Non-pigmented ciliary epithelial cell (primary cell): Measurements from ENCODE around the gene PPP2R2B.

ENCODE experiments used
- DNase-seq: peaks from one replicate; pipeline ENCODE4 v3.0.0-alpha.2; 2010; ENCODE audit warnings: low read depth

Gene PPP2R2B

DNA sequence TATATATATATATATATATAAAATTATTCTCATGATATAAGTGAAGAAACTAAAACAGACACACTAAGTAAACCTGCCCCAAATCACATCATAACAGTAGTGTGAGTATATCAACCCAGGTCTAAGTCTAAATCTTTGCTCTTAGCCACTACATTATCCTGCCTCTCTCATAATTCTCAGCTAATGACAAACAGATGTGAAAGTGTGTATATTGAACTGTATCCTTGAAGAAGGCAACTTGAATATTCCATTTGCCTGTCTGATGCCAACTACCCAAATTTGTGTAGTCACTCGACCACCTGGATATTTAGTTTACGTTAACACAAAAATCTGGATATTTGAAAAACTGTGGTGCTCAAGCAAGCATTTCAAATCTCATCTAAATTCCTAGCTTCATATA, 97.4 kb downstream of the PPP2R2B start:
- no peak for DNase-seq

- DNase-seq = no peak
Measured at GRCh38 chr5:146779211-146779869, 99.2 kb downstream of the PPP2R2B start.

DNA sequence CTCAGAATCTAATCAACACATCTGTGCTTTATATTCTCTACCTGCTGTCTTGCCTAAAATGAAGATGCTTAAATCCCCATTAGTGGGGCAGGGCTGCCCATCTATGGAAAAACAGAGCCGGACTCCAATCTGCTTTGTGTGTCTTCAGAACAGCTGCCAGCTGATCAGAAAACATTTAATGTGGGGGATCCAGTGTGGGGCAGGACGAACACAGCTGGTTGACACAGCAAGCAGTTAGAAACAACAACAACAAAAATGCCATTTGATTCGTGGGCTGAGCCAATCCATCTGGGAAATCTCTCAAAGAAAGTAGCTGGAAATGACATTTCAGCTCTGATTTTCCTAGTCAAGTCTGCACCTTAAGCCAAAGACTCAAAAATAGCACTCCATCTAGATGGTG, 99.8 kb downstream of the PPP2R2B start:
- DNase-seq = no peak

- DNase-seq = no peak
Measured at GRCh38 chr5:146778261-146778660, 100.3 kb downstream of the PPP2R2B start.

- no peak for DNase-seq
Measured at GRCh38 chr5:146772881-146773466, 105.6 kb downstream of the PPP2R2B start.

GRCh38 chr5:146770980-146771379, 107.6 kb downstream of the PPP2R2B start:
- DNase-seq = no peak

GRCh38 chr5:146770546-146770945, 108.0 kb downstream of the PPP2R2B start:
- no peak for DNase-seq

DNA sequence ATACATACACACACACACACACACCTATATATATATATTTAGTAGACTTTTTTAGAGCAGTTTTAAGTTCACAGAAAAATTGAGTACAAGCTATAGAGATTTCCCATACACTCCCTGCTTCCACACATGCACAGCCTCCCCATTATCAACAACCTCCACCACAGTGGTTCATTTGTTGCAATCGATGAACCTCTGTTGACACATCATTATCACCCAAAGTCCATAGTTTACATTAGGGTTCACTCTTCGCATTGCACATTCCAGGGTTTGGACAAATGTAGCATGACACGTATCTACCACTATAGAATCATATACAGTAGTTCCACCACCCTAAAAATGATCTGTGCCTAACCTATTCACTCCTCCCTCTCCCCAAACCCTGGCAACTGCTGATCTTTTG, 111.0 kb downstream of the PPP2R2B start:
- DNase-seq = no peak

GRCh38 chr5:146766013-146766412, 112.5 kb downstream of the PPP2R2B start:
- no peak for DNase-seq

DNA sequence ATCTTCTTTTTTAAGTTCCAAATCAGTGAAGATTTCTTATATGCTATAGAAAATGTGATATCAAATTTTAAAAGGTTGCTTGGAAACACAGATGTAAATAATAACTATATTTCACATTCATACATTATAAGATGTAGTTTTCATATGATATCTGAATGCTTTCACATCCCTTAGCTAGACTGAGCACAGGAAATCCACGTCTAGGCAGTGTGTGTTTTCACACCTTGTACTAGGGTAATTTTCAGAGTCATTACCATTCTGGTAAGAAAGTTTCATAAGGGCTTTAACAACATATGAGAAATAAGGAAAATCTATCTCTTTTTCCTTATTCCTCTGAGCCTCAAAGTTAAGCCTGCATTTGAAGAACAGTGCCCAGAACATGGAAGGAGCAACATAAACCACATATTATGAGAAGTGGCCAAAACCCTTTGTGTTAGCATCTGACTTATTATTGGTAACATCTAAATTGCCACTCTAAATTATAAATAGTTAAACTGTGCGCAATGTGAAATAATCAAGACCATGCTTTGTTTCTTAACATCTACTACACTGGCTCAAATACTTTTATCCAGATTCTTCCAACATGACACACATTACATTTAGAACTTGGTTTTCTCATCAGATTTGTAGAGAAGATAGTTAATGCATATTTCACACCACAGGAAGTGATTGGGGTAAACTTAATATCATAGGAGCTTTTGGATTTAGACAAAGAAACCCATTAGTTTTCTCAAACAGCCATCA, 113.3 kb downstream of the PPP2R2B start:
- DNase-seq = no peak

DNA sequence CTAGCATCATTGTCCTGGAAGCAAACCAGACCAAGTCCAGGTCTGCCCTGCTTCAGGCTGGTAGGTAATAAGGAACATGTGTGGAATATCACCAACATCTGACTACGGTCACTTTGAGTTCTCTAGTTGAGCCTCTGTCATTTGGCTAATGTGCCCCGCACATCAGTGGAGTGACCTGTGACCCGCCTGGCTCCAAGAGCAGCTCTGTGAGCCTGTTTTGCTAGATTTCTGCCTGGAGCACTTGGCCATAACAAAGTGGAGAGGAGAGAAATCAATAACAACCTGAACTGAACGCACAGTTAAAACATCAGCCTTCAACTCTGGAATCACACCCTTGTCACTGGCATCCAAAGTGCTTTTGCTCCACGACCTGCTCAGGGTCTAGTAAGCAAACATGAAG, 115.7 kb downstream of the PPP2R2B start:
- DNase-seq = no peak

DNA sequence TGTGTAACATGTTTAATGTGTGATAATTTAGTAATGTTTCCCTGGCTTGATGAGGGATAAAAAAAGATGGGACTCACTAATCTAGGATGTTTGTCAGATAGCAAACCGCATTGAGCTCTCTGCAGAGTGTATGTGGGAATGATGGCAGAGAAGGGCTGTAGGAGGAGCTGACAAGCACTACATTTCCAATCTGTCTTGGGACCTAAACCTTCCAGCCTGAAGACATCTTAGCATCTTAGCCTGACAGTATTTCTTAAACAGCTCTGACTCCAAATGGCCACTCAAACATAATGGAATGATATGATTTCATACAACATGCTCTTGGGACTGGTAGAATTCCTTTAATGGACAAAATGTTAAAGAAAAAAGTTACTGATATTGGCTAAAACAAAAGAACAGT, 116.7 kb downstream of the PPP2R2B start:
- DNase-seq = no peak

- no peak for DNase-seq
Measured at GRCh38 chr5:146758938-146759337, 119.6 kb downstream of the PPP2R2B start.

- DNase-seq = no peak
Measured at GRCh38 chr5:146758076-146758475, 120.5 kb downstream of the PPP2R2B start.

- no peak for DNase-seq
Measured at GRCh38 chr5:146756546-146756945, 122.0 kb downstream of the PPP2R2B start.

DNA sequence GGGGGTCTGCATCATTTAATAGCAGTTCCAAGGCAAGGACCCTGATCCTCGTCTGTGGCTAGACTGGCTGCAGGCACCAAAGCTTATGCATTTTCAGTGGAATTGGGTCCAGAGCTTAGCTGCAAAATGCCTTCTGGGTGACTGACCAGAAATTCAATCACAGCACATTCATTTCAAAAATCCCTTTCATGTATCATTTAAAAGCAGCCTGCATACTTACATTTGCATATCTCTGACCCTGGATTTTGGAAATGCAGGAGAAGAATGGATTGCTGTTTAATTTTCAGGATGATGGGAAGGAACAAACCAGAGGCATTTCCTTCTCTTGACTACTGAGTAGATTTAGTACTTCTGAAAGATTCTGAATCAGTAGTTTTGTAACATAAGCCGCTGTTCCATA, 122.8 kb downstream of the PPP2R2B start:
- DNase-seq = no peak

DNA sequence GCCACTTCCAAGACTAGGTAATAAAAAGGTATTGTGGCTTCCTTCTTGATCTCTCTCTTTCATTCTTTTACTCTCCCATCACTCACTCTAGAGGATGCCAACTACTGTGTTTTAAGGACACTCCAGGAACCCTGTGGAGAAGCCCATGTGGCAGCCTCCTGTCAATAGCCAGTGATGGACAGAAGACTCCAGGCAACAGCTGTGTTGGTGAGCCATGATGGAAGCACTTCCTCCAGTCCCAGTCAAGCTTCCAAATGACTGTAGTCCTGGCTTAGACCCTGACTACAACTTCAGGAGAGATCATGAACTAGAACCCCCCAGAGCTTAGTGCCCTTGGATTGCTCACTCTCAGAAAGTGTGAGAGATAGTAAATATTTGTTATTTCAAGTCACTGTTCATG, 123.9 kb downstream of the PPP2R2B start:
- DNase-seq = no peak

DNA sequence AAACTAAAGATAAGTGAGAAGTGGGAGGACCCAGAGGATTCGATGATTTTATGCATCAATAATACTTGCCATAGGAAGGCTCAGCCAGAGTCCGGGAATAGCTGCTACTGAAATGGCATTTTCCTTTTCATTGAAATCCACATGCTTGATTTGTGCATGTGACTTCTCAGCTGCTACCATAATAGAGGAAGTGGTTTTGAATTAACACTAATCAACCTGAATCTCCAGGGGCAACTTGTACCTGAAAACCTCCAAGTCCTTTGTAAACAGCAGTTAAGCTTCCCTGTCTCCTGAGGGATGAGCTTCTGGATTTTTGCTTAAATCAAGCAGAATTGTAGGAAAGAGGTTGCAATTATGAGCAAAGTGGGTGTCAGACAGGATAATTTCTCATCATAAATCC, 124.9 kb downstream of the PPP2R2B start:
- no peak for DNase-seq

DNA sequence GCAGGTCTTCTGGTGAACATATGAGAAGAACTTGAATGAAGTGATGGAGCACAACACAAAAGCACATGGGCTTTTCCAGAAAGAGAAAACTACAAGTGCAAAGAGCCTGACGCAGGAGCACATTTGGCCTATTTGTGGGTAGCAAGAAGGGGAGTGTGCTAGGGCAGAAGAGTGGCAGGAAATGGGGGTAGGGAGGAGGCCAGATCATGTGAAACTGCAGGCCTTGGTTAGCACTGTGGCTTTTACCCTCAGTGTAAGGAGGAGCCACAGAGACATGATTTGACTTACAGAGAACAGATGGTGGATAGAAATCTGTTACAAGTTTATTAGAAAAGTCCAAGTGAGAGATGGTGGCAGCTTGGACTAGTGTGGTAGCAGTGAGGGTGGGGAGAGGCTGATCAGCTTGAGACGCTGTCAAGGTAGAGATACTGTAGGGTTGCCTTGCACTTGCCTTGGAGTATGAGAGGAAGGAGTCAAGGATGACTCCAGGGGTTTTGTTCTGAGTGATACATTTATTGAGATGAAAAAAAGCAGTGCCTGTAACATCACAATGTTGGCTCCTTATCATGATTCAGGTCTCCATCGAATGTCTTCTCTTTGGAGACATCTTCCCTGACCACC, 126.7 kb downstream of the PPP2R2B start:
- no peak for DNase-seq

DNA sequence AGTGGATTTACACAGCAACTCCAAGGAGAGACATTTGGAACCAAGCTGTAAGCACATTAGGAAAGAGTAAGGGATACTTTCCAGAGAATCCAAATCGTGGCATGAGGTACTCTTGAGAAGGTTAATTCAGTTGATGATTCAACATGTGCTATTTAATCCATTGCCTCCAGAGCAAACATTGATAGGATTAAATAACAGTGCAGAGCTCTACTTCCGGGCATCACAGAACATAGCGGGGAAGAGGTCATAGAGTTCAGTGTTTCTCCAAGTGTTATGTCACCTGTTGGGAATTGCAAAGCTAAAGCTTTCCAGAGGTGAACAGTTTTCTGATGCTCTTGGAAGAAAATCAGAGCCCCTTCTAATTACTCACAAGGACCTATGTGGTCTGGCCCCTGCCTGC, 127.5 kb downstream of the PPP2R2B start:
- no peak for DNase-seq

DNA sequence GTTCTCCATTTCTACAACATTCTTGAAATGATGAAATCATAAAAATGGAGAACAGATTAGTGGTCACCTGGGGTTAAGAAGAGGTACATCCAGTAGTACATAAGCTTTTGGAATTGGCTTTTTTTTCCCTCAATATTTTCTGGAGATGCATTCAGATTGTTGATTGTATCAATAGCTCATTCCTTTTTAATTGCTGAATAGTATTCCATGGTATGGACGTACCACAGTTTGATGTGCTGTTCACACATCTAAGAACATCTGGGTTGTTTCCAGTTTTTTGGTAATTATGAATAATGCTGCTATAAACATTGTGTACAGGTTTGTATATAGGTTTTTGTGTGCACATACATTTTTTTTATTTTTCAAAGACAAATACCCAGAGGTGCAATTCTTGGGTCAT, 130.0 kb downstream of the PPP2R2B start:
- DNase-seq = no peak

GRCh38 chr5:146745931-146746577, 132.5 kb downstream of the PPP2R2B start:
- DNase-seq = no peak
